GM19025 (cell line): ENCODE measurements around the gene MCTP1.

Experiments used
- ATAC-seq: cut with Tn5 transposase; IDR thresholded peaks from one replicate; pipeline ENCODE4 v1.9.1; 2021; ENCODE audit warnings: mild to moderate bottlenecking, low read depth, moderate library complexity; ENCODE audit not compliant: unreplicated experiment

The MCTP1 gene

GRCh38 chr5:95081500-95081960 lies 203.4 kb downstream of the MCTP1 start:
- peak; percentile 92 for ATAC-seq

DNA sequence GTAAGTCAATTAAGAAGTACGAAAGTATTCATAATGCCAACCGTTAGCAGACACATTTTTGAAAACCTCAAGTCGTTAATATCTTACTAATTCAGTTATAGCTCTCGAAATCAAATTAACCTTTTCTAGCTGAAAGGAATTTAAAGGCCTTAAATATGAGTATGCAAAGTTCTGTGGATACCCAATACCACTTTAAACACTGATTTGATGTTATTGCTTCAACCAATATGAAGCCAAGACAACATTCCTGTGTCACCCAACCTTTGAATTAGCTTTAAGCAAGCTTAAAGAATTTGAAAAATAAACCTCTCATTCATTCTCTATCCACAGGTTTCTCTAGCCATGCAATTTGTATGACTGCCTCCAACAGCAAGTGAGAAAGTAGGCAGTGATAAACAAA lies 204.5 kb downstream of the MCTP1 start:
- ATAC-seq, result no peak

- no peak for ATAC-seq
Measured at GRCh38 chr5:95080030-95080429, 204.9 kb downstream of the MCTP1 start.

- no peak for ATAC-seq
Measured at GRCh38 chr5:95078868-95079267, 206.0 kb downstream of the MCTP1 start.

DNA sequence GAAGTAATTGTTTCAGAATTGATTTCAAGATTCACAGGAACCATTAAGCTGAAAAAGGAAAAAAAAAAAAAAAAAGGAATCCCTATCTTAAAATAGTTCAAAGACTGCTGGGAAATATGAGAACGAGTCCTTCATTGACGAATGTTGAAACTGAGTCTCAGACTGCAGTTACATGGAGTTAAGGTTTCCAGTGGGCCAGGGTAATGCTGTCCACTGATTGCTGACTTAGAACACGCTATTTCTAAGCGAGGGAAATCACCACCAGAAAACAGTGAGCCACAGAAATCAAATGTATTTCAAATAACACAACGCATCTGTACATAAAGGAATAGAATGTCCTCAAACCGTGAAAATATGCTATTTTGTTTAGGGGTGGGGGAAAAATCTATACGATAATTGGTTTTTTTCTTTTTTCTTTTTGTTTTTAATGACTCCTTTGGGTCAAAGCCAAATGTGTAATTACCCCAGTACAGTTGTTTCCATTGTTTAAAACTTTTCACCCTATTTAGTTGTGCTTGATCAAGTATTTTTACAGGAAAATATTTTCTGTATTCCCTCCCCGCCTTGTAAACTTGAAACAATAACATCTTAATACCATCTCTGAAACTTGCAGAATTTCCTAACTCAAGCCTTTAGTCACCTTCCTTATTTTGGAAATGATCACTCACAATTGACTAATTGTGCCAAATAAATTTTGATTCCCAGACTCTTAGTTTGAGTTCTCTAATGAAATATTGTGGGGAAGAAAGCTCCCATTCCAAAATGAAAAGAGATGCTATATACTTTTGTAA lies 208.3 kb downstream of the MCTP1 start:
- ATAC-seq, result no peak

DNA sequence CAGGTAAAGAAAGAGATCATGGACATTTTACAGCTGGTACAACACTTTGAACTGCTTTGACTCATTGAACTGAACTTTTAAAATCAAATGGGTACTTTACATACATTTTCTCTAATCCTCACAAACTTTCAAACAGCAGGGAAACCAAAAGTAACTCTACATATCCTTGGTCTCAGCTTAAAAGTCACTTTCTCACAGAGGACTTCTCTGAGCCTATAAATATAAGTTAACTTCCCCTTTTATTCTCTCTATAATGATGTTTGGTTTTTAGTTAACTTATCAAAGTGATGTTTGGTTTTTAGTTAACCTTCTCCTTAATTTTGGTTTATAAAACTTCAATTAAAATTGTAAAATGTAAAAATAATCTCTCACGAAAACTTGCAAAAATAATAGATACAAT lies 209.8 kb downstream of the MCTP1 start:
- ATAC-seq, result no peak

DNA sequence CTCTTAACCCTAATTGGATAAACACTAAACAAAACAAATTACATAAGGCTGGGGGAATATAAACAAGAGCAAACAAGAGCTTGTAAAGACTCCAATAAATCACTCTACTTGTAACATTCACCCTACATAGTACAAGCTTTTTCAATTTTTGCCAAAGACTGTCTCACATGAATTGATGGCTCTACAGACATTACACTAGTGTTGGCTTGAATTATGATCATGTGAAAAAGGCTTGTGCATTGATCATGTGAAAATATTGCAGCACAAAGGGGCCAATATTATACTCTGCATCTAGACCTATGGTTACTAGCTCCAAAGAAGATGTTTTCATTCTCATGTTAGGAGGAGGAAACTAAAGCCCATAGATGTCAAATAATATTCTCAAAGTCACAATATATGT lies 212.6 kb downstream of the MCTP1 start:
- no peak for ATAC-seq

- no peak for ATAC-seq
Measured at GRCh38 chr5:95070866-95071265, 214.0 kb downstream of the MCTP1 start.

DNA sequence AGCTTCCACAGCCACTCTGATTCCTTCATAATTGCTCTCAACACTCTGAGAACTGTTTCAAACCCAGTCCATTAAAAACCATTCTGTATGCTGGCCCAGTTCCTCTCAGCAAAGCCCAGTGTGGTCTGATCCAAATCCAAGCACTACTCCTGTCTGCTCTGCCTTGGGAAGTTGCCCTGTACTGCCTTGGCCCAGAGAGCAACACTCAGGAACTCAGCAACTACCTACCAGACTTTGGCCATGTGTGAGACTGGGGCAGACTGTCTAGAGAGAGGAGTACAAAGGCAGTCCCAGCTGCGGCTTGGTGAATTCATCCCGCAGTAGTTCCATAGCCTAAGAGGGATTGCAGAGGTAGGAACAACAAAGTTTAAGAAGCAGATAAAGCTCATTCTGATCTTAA lies 214.4 kb downstream of the MCTP1 start:
- ATAC-seq, result no peak

DNA sequence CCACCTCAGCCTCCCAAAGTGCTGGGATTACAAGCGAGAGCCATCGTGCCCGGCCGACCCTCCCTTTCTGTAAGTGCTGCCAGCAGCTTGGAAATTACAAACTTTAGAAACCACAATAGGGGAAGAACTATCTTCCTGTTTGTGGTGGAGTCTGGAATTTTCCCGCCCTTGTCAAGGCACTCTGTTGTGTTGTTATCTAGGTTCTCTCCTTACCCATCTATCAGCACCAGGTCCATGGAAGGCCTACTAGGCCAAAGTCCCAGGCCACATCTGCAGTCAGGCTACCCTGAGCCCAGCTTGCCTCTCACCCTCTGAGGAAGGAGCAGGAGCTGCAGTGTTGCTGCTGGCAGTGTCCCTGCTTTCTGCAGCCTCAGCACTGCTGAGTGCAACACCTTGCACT lies 214.9 kb downstream of the MCTP1 start:
- ATAC-seq, result no peak

- ATAC-seq, result no peak
Measured at GRCh38 chr5:95069021-95069420, 215.9 kb downstream of the MCTP1 start.

GRCh38 chr5:95068289-95068910 lies 216.5 kb downstream of the MCTP1 start:
- no peak for ATAC-seq

DNA sequence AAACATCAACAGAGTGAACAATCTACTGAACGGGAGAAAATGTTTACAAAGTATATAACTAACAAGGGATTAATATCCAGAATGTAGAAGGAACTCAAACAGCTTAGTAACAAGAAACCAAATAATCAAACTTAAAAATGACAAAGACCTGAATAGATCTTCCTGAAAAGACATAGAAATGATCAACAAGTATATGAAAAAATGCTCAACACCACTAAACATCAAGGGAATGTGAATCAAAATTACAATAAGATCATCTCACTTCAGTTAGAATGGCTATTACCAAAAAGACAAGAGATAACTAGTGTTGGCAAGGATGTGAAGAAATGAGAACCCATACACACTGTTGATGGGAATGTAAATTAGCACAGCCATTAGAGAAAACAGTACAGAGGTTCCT lies 218.8 kb downstream of the MCTP1 start:
- no peak for ATAC-seq

GRCh38 chr5:95063492-95063891 lies 221.4 kb downstream of the MCTP1 start:
- ATAC-seq, result no peak

DNA sequence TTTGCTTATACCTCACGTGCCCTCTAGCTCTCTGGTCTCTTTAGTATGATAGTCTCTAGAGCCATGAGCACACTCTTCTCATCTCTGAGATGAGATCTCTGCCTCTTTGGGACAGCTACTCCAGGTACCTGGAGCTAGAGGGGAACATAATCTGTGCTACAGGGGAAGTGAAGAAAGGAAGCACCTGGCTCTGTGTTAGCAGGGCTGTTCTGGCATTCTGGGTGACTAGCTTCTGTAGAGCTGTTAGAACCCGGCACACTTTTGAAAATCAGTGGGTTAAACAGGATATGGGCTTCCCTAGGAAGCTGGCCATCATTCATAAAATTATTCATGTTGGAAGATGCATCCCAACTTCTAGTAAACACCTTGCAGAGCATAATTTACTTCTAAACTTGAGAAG lies 224.8 kb downstream of the MCTP1 start:
- no peak for ATAC-seq

DNA sequence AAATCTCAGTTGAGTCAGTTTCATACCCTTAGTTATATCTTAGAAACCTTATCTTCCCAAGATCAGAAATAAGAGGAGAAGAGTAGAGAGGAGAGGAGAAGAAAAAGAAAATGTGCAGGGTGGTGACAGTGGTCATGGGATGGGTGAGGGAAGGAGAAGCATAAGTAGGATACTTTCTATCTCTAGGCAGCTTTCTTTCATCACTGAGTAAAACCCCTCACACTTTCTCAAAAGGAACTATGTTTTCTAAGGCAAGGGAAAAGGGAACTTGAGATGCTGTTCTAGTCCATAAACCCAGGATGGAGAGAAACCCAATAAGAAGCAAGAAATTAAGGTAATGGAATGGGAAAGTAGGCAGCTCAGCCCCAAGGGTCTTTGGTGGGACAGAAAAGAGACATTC lies 225.3 kb downstream of the MCTP1 start:
- ATAC-seq, result no peak

GRCh38 chr5:95057615-95058014 lies 227.3 kb downstream of the MCTP1 start:
- no peak for ATAC-seq

GRCh38 chr5:95053253-95053652 lies 231.6 kb downstream of the MCTP1 start:
- ATAC-seq, result no peak

DNA sequence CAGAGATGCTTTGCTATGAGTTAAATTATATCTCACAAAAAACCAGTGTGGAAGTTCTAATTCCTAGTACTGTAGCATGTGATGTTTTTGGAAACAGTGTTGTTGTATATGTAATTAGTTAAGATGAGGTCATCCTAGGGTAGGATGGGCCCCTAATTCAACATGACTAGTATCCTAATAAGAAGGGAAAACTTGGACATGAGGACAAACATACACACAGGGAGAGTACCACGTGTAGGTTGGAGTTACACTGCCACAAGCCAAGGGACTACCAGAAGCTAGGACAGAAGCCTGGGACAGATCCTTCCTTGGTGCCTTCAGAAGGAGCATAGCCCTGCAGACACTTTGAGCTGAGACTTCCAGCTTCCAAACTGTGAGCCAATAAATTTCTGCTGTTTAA lies 234.2 kb downstream of the MCTP1 start:
- no peak for ATAC-seq

- ATAC-seq, result no peak
Measured at GRCh38 chr5:95048628-95049027, 236.3 kb downstream of the MCTP1 start.

- ATAC-seq, result no peak
Measured at GRCh38 chr5:95045181-95045965, 239.5 kb downstream of the MCTP1 start.
